Measurements from ENCODE around the gene RIC1.
"Not testable (repeated sequence)": the region's sequence is repeated elsewhere in the genome, so short reads cannot be mapped to it uniquely, and the experiment has no call there.

RIC1 gene

DNA sequence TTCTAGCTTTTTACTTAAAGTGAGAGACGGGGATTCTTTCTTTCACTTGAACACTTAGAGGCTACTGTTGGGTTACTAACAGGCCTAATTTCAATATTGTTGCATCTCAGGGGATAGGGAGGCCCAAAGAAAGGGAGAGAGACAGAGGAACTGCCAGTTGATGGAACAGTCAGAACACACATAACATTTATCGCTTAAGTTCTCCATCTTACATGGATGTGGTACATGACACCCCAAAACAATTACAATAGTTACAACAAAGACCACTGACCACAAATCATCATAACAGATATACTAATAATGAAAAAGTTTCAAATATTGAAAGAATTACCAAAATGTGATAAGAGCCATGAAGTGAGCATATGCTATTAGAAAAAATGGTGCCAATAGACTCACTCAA, 4.3 kb upstream of the RIC1 start:
- DNase-seq (ENCODE audit: low read depth in 2 of 2) = no peak

DNA sequence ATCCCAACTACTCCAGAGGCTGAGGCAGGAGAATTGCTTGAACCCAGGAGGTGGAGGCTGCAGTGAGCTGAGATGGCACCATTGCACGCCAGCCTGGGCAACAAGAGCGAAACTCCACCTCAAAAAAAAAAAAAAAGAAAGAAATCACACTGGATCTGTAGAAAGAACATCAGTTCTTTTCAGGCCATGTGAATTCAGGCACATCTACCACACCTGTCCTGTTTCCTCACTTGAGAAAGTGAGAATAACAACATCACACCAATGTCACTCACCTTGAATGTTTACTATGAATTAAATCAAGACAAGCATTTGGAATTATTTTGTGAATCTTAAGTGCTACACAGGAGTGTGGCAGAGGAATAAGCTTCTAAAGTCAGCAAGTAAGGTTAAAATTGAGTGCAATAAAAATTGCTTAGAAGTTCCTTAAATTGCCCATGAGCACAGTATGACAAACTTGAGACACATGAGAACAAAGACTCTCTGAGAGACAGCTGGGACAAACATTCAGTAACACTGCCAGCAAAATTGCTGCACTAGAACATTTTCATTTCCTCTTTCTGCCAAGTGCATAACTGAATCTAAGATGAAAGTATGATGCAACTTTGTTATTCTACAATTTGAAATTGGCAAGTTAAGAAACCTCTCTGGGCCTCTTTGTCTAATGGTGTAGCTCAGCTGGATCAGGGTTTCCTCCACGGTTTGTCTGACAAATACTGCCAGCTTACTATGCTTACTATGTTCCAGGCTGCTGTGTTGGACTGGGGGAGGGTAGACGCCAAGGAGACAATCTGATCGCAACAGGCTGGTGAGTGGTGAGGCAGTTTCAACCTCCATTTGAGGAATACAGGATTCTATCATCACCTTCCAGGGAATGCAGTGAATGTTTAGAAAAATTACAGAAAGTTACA, 1.9 kb upstream of the RIC1 start:
- no peak for DNase-seq (ENCODE audit: low read depth in 2 of 2)

DNA sequence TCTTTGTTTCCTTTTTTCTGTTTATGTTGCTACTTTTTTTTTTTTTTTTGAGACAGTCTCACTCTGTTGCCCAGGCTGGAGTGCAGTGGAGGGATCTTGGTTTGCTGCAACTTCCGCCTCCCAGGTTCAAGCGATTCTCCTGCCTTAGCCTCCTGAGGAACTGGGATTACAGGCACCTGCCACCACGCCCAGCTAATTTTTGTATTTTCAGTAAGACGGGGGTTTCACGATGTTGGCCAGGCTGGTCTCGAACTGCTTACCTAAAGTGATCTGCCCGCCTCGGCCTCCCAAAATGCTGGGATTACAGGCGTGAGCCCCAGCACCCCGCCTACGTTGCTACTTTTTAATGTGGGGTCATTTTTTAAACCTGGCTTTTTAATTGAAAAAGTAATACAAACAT, 1.2 kb upstream of the RIC1 start:
- DNase-seq (ENCODE audit: low read depth in 2 of 2) = not testable (repeated sequence)

DNA sequence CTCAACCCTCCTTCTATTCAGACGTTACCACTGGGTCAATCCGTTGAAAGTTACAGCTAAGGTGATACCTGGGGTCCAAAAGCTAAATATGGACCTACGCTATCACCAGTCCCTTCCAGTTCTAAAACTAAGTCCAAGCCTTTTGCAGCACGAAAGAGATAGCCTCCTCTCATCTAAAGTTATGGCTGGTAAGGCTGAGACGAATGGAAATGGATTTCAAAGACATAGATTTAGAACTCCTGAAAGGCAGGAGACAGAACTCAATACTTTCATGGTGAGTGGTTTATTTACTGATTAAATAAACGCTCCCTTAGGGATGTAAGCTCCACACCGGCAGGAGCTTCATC, 751 bp upstream of the RIC1 start:
- no peak for DNase-seq (ENCODE audit: low read depth in 2 of 2)

DNA sequence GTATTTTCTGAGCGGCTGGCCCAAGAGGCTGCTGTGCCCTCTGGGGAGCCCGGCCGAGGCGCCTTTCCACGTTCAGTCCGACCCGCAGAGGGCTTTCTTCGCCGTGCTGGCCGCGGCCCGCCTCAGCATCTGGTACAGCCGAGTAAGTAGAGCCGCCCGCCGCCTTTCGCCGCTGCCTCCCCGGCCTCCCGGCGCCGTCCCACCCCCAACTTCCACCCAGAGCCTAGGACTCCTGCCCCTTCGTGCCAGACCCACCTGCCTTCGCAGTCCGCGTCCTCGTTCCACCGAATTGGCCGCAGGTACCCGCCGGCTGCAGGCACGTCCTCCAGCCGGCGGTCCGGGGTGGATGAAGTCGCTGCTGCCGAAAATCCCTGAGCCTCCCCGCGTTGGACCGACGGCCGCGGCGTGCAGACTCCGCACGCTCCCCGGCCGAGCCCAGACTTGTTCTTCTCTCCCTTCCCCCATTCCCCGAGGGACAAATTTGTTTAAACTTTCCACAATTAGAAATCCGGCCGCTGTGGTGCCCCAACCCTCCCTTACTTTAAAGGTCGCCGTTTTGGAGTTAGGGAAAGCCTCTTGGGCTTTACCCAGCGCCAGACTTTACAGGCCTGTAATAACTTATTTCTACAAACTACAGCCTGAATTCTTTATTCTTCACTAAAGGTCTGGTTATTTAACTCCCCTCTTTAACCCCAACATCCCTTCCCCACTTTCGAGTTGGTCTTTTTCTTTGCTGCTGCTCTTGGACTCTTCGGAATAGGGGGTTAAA, 589 bp downstream of the RIC1 start:
- no peak for DNase-seq (ENCODE audit: low read depth in 2 of 2)

DNA sequence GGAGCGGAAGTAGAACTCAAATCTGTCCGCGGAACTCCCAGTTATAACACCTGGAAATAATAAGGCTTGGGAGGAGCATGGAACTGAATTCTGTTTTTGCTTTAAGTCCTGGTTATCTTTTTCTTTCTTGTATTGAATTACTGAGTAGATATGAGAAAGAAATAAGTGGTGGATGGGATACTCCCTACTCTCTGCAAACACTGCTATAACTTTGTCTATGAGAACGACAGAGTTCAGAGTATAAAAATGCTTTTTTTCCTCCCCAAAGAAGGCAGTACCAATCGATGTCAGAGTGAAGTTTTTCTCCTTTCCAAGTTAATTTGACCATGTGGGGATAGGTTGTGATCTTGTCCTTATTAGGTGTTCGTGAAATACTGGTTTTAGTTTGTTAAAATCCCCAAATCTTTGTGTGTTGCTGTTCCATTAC, 1.2 kb downstream of the RIC1 start:
- DNase-seq (ENCODE audit: low read depth in 2 of 2) = no peak

DNA sequence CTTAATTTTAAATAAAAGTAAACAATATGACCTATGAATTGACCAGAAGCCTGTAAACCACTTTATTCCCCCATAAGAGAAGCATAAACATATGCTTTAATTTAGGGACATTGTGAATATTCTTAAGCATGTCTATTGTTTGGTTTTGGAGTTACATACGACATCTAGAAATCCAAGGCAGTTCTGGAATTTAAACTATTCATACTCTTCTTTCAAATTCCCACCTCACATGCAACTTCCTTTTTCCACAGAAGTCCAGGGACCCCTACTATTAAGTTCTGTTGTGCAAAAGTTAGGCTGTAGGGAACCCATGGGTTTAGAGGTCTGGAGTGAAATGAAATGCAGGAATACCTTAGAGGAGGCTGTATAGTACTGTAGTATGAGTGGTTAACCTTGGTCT, 2.1 kb downstream of the RIC1 start:
- DNase-seq (ENCODE audit: low read depth in 2 of 2) = no peak

DNA sequence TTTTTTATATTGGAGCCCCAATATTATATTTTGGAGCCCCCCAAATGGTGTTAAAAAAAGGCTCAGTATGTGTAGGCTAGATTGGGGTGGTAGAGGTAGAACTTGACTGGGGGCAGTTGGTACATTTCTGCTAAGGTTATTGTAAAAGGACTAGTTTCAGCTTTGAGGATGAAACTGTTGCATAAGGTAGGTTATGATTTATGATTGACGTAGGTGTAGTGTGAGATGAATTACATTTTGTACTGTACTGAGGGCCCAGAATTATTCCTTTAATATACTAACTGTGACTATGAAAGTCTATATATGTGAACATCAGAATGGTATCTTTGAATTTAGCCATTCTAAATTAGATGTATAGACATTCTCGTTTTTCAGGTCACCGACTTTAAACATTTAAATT, 3.6 kb downstream of the RIC1 start:
- no peak for DNase-seq (ENCODE audit: low read depth in 2 of 2)

DNA sequence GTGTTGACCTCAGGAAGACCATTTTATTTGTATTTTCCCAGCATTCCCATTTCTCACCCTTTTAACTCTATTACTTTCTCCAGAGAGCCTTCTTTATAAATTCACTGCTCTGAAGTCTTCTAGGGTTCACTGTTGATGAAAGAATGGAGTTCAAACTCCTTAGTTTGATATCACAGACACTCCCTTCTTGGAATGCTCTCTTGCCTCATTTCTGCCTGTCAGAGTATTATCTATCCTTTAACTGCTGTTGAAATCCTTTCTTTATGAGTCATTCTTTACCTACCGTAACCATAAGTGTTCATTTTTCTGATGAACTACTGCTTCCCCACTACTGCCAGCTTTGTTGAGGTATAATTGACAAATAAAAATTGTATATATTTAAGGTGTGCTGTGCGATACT, 4.3 kb downstream of the RIC1 start:
- DNase-seq (ENCODE audit: low read depth in 2 of 2) = no peak

DNA sequence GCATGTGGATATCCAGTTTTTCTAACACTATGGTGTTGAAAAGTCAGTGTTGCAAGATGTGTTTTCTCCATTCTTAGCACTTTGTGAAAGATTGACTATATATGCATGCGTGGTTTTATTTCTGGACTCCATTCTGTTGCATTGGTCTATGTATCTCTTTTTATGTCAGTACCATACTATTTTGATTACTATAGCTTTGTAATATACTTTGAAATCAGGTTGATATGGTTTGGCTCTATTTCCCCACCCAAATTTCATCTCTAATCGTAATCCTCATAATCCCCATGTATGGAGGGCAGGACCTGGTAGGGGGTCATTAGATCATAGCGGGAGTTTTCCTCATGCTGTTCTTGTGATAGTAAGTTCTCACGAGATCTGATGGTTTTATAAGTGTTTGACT, 6.5 kb downstream of the RIC1 start:
- DNase-seq (ENCODE audit: low read depth in 2 of 2) = no peak

DNA sequence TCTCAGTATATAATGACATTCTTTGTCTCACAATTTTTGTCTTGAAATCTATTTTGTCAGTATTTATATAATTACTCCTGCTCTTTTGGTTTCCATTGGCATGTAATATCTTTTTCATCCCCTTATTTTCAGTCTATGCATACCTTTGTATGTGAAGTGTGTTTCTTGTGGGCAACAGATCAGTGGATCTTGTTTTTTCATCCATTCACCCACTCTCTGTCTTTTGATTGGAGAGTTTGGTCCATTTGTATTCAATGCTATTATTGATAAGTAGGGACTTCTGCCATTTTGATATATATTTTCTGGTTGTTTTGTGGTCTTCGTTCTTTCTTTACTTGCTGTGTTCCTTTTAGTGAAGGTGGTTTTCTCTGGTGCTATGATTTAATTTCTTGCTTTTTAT, 10.9 kb downstream of the RIC1 start:
- no peak for DNase-seq (ENCODE audit: low read depth in 2 of 2)

DNA sequence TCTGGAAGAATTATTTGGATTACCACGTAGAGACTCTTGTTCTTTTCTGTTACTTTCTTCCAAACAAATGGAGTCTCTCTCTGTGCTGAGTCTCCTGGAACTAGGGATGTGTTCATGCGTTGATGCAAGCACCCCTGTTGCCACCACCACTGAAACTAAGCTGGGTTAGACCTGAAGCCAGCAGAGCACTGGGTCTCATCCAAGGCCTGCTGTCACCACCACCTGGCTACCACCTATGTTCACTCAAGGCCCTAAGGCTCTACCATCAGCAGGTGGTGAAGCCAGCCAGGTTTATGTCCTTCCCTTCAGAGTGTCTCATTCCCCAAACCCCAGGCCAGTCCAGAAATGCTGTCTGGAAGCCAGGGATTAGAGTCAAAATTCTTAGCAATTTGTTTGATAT, 13.3 kb downstream of the RIC1 start:
- no peak for DNase-seq (ENCODE audit: low read depth in 2 of 2)

DNA sequence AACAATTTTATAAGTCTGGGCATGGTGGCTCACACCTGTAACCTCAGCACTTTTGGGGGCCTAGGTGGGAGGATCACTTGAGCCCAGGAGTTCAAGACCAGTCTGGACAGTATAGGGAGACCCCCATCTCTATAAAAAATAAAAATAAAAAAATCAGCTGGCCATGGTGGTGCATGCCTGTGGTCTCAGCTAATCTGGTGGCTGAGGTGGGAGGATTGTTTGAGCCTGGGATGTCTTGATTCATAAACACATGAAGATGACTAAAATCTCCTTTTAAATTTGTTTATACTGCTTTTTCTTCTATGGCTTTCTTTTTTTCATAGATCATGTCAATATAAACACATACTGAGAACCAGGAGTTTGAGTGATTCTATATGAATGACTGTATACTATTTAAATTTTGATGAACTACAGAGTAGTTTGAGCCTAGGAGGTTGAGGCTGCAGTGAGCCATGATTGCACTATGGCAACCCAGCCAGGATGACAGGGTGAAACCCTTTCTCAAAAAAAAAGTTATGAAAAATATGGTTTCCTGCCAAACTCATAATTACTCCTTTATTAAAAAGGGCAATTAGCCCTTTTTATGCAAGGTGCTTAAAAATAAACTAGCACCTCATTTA, 14.2 kb downstream of the RIC1 start:
- DNase-seq (ENCODE audit: low read depth in 2 of 2) = no peak

DNA sequence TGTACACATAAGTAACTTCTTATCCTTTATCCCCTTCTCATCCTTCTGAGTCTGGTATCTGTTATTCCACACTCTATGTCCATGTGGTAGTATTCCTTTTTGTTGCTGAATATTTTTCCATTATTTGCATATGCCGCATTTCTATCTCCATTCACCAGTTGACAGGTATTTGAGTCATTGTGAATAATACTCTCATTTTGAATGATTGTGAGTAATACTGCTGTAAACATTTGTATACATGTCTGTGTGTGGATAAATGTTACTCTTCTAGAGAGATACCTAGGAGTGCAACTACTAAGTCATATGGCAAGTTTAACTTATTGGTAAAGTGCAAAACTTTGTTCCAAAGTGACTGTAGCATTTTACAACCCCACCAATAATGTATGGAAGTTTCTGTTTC, 15.6 kb downstream of the RIC1 start:
- no peak for DNase-seq (ENCODE audit: low read depth in 2 of 2)

DNA sequence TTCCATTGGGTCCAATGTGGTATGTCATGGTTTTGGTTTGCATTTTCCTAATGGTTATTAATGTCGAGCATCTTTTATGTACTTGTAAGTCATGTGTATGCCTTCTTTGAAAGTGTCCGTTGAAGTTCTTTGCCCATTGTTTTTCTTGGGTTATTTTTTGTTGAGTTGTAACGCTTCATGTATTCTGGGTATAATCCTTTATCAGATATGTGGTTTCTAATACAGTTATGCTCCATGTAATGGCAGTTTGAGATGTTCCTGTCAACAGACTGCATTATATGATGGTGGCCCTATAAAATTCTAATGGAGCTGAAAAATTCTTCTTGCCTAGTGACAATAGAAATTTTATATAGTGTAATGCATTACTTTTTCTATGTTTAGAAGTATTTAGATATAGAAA, 17.2 kb downstream of the RIC1 start:
- no peak for DNase-seq (ENCODE audit: low read depth in 2 of 2)

DNA sequence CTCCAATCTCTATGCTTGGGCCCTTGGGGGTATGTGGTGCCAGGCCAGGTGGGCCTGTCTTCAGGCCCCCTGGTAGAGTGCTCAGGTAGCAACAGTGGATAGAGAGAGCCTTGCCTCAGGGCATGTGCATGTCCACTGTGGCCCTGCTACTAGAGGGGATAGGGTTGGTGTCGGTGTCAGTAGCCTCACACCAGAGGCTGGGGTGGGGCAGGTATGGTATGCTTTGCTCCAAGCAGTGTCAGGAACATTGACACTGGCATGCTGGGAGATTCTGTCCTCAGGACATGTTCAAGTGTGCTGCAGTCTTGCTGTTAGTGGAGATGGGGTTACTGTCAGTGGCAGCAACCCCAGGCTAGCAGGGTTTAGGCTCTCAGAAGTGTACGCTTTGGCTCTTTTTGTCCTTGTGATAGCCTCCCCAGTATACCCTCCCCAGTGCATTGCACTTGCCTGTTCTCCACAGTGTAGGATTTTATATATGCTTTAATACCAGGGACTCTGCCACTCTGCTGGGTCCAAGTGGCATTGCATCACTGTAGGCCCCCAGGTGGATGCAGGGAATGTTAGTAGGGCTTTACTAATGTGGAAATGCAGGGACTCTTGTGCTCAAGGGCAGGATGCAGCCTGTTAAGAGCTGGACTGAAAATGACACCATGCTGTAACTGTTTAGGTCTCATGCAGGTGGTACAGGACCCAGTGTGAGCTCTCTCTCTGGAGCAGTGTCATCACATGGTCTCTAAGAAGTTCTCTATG, 21.6 kb downstream of the RIC1 start:
- DNase-seq (ENCODE audit: low read depth in 2 of 2) = no peak

DNA sequence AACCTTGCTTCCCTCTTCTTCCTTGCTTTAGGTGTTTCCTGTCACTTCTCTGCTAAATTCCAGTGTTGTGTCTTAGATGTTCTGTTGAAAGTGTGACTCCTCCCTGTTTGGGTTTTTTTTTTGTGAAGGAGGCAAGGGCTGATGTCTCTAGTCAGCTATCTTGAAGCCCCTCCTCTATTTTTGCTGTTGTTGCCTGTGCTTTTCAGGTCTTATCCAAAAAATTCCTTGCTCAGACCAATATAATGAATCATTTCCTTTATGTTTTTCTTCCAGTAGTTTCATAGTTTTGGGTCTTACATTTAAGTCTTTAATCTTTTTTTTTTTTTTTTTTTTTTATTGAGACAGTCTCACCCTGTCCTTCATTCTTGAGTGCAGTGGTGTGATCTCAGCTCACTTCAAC, 22.3 kb downstream of the RIC1 start:
- DNase-seq (ENCODE audit: low read depth in 2 of 2) = no peak

DNA sequence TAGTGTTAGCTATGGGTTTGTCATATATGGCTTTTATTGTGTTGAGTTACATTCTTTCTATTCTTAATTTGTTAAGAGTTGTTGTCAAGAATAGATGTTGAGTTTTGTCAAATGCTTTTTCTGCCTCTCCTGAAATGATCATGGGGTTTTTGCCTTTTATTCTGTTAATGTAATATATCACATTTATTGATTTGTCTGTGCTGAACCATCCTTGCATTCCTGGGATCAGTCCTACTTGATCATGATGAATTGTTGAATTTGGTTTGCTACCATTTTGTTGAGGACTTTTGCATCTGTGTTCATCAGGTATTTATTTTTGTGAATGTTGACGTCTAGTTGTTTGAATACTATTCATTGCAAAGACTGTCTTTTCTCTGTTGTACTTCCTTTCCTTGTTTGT, 23.9 kb downstream of the RIC1 start:
- no peak for DNase-seq (ENCODE audit: low read depth in 2 of 2)

DNA sequence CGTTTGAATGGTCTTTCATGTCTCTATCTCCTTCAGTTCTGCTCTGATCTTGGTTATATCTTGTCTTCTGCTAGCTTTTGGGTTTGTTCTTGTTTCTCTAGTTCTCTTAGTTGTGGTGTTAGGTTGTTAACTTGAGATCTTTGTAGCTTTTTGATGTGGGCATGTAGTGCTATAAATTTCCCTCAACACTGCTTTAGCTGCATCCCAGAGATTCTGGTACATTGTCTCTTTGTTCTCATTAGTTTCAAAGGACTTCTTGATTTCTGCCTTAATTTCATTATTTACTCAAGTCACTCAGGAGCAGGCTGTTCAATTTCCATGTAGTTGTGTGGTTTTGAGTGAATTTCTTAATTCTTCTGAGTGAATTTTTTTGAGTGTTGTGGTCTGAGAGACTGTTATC, 33.9 kb downstream of the RIC1 start:
- not testable (repeated sequence) for DNase-seq (ENCODE audit: low read depth in 2 of 2)

DNA sequence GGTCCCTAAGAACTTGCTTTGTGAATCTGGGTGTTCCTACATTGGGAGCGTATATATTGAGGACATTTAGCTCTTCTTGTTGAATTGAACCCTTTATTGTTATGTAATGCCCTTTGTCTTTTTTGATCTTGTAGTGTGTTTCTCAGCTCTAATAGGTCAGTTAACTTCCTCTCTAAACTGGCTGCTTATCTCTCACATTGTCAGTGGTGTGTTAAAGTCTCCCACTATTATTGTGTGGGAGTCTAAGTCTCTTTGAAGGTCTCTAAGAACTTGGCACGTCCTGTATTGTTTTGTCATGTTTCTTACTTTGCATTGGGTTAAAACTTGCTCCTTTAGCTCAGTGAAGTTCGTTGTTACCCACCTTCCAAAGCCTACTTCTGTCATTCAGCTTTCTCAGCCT, 36.2 kb downstream of the RIC1 start:
- DNase-seq (ENCODE audit: low read depth in 2 of 2) = no peak

DNA sequence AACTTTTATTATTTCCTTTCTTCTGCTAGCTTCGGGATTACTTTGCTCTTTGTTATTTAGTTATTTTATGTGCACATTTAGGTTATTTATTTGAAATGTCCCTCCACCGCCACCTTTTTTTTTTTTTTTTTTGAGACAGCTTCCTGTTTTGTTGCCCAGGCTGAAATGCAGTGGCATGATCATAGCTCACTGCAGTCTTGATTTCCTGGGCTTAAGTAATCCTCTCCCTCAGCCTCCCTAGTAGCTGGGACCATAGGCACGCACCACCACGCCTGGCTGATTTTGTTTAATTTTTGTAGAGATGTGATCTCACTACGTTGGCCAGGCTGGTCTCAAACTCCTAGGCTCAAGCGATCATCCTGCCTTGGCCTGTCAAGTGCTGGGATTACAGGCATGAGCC, 38.5 kb downstream of the RIC1 start:
- no peak for DNase-seq (ENCODE audit: low read depth in 2 of 2)

DNA sequence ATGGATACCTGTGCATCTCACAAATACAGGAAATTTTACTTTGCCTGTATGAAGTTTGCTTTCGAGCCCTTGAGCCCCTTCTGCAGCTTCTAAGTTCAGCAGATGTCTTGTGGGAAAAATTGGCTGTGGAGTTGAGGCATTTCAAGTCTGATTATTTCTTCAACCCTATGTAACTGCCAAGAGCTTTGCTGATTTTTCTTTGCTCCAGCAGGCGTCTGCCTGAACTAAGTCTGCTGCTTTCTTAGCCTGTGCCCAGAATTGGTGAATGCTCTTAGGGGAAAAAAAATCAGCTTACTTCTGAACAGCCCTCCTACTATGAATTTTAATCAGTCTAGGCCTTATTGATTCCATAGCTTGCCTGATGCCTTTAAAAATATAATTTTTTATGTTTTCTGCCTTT, 41.2 kb downstream of the RIC1 start:
- no peak for DNase-seq (ENCODE audit: low read depth in 2 of 2)

Measured in stimulated activated CD4-positive, alpha-beta T cell treated with anti-CD3 and anti-CD28 coated beads, Interleukin-4, amount 100 ng/mL, for 48 hours (primary cell).